Measurements from ENCODE around the gene DOK5.

- no peak for TF ChIP-seq CTCF (IDR thresholded peaks at IDR 0.05; ENCODE audit: low read depth, low read length)
- TF ChIP-seq POLR2A (IDR thresholded peaks at IDR 0.05; ENCODE audit: extremely low read depth, insufficient read length): no peak
- TF ChIP-seq MAX (IDR thresholded peaks at IDR 0.05; ENCODE audit: low read depth, low read length): no peak
- TF ChIP-seq MYC (IDR thresholded peaks at IDR 0.05; ENCODE audit: low read depth, low read length): no peak
Measured at GRCh38 chr20:54633374-54634355, 158.3 kb downstream of the DOK5 start.

Measured in NB4 (cell line).